ENCODE measurements around the gene LGI4. TPM values are rescaled to one million over a fixed set of nuclear protein-coding genes. Genes with fewer than 3 reads are reported as not detected.

LGI4 gene
- total RNA-seq, 1 donor from 2014 or later = 16.1 TPM

- no peak overlapping the region for H3K4me3 Mint-ChIP-seq
- peaks cover 7% of the 10 kb centered on the region for H3K9me3 Mint-ChIP-seq
- peaks cover 11% of the 10 kb centered on the region for H3K4me1 Mint-ChIP-seq
- TF ChIP-seq CTCF (conservative IDR thresholded peaks at IDR 0.05) = no peak
- no peak overlapping the region for H3K27ac Mint-ChIP-seq (ENCODE audit: unreplicated experiment)
- H3K27me3 Mint-ChIP-seq (ENCODE audit: low read depth) = peaks cover 46% of the 10 kb centered on the region
- peaks cover 13% of the 10 kb centered on the region for H3K36me3 Mint-ChIP-seq (ENCODE audit: low read depth)
- DNase-seq (ENCODE audit: low read depth, low spot score) = no peak
Observed at GRCh38 chr19:35159606-35160005, 24.7 kb upstream of the LGI4 start.

GRCh38 chr19:35157431-35157830, 22.6 kb upstream of the LGI4 start:
- Mint-ChIP-seq H3K4me3 (peak overlapping the region; percentile 58), H3K36me3 (ENCODE audit: low read depth) (peaks cover 5% of the 10 kb centered on the region), H3K27me3 (ENCODE audit: low read depth) (peaks cover 67% of the 10 kb centered on the region), H3K4me1 (peaks cover 25% of the 10 kb centered on the region), H3K27ac (ENCODE audit: unreplicated experiment) (no peak overlapping the region), H3K9me3 (peaks cover 4% of the 10 kb centered on the region)
- no peak for TF ChIP-seq CTCF (conservative IDR thresholded peaks at IDR 0.05)
- DNase-seq (ENCODE audit: low read depth, low spot score) = no peak

GRCh38 chr19:35156673-35157014, 21.8 kb upstream of the LGI4 start:
- Mint-ChIP-seq H3K36me3 (ENCODE audit: low read depth) (no peaks in the 10 kb centered on the region), H3K27me3 (ENCODE audit: low read depth) (peaks cover 72% of the 10 kb centered on the region)

GRCh38 chr19:35155981-35156672, 21.3 kb upstream of the LGI4 start:
- Mint-ChIP-seq H3K9me3 (no peaks in the 10 kb centered on the region), H3K27me3 (ENCODE audit: low read depth) (peaks cover 76% of the 10 kb centered on the region)

More at GRCh38 chr19:35156673-35157014, 21.8 kb upstream of the LGI4 start:
- DNase-seq (ENCODE audit: low read depth, low spot score) = no peak
- H3K4me3 Mint-ChIP-seq = no peak overlapping the region
- H3K27ac Mint-ChIP-seq (ENCODE audit: unreplicated experiment) = no peak overlapping the region
- peaks cover 29% of the 10 kb centered on the region for H3K4me1 Mint-ChIP-seq
- TF ChIP-seq CTCF (conservative IDR thresholded peaks at IDR 0.05) = no peak
- no peaks in the 10 kb centered on the region for H3K9me3 Mint-ChIP-seq

GRCh38 chr19:35155441-35155840, 20.6 kb upstream of the LGI4 start:
- DNase-seq (ENCODE audit: low read depth, low spot score) = no peak
- peaks cover 81% of the 10 kb centered on the region for H3K27me3 Mint-ChIP-seq (ENCODE audit: low read depth)
- H3K4me3 Mint-ChIP-seq = peak overlapping the region; percentile 87
- no peaks in the 10 kb centered on the region for H3K36me3 Mint-ChIP-seq (ENCODE audit: low read depth)
- H3K4me1 Mint-ChIP-seq = peaks cover 32% of the 10 kb centered on the region
- no peaks in the 10 kb centered on the region for H3K9me3 Mint-ChIP-seq
- TF ChIP-seq CTCF (conservative IDR thresholded peaks at IDR 0.05) = no peak
- no peak overlapping the region for H3K27ac Mint-ChIP-seq (ENCODE audit: unreplicated experiment)

More at GRCh38 chr19:35155981-35156672, 21.3 kb upstream of the LGI4 start:
- H3K27ac Mint-ChIP-seq (ENCODE audit: unreplicated experiment) = no peak overlapping the region
- H3K36me3 Mint-ChIP-seq (ENCODE audit: low read depth) = no peaks in the 10 kb centered on the region
- H3K4me1 Mint-ChIP-seq = peaks cover 29% of the 10 kb centered on the region
- DNase-seq (ENCODE audit: low read depth, low spot score) = no peak
- H3K4me3 Mint-ChIP-seq = peak overlapping the region; percentile 49
- no peak for TF ChIP-seq CTCF (conservative IDR thresholded peaks at IDR 0.05)

Data from neural crest cell (in vitro differentiated cells).